ENCODE results near the gene KDM4B. TPM values are rescaled to one million over a fixed set of nuclear protein-coding genes. Genes with fewer than 3 reads are reported as not detected.

The KDM4B gene
- total and polyA plus RNA-seq, 2 of the 8 experiments (the other 6 are each of a cell fraction or from before 2014, with no cell fraction given), result 12.0 to 31.9 TPM

GRCh38 chr19:5086725-5087439, 118.0 kb downstream of the KDM4B start:
- no peak overlapping the region for H2BK120ac ChIP-seq (replicated peaks; ENCODE audit: low read depth, low read length)
- H3K23me2 ChIP-seq (ENCODE audit: low read depth, low read length), result no peaks in the 10 kb centered on the region
- peaks cover 0 to 6% (median 4%) of the 10 kb centered on the region in 4 experiments; a peak in 4 of 7 replicates for H3K4me1 ChIP-seq (replicated peaks in 1 of 4; ENCODE audit: control insufficient read depth in 3 of 4, insufficient read depth in 4 of 4, low read length in 3 of 4)
- no peaks in the 10 kb centered on the region for H3K27me3 ChIP-seq (replicated peaks in 1 of 4; ENCODE audit: control insufficient read depth in 3 of 4, extremely low read depth in 1 of 4, insufficient read depth in 3 of 4, low read length in 3 of 4)
- POLR2A ChIA-PET (ENCODE audit: partially characterized antibody), result interaction anchor here (0.8 to 0.9 kb wide), 2 partner anchors 9 to 10 kb away, joined by 3 to 4 read pairs; no protein-coding TSS in a partner anchor
- H3K14ac ChIP-seq (ENCODE audit: insufficient read length), result no peak overlapping the region
- no peak overlapping the region for H3K4me2 ChIP-seq (ENCODE audit: insufficient read depth in 1 of 2, low read depth in 2 of 2, low read length in 2 of 2)
- H3K4me3 ChIP-seq (ENCODE audit: extremely low read depth in 1 of 4, insufficient read depth in 2 of 4, low read depth in 3 of 4, low read length in 4 of 4), result no peak overlapping the region
- H2BK5ac ChIP-seq (ENCODE audit: low read depth, low read length), result no peak overlapping the region
- H2BK20ac ChIP-seq (ENCODE audit: low read length), result no peak overlapping the region
- H3K56ac ChIP-seq (replicated peaks; ENCODE audit: insufficient read length, low read depth, low read length), result no peak overlapping the region
- FAIRE-seq (no peak), DNase-seq (ENCODE audit: low read depth in 1 of 2, low spot score in 2 of 2) (peak; percentile 76 to 79)
- H2BK15ac ChIP-seq (ENCODE audit: low read length), result no peak overlapping the region
- H2BK12ac ChIP-seq (ENCODE audit: low read depth, low read length), result no peak overlapping the region
- H4K8ac ChIP-seq (ENCODE audit: extremely low read depth, insufficient read depth, low read length), result no peak overlapping the region
- H3K9me3 ChIP-seq (ENCODE audit: insufficient read depth in 2 of 2, low read depth in 1 of 2, low read length in 1 of 2), result no peaks in the 10 kb centered on the region
- no peak overlapping the region for H2AK5ac ChIP-seq (ENCODE audit: low read depth, low read length)
- WGBS, 2 experiments (ENCODE audit: extremely low coverage in 1 of 2, insufficient coverage in 1 of 2, insufficient read length in 1 of 2, insufficient replicate concordance in 2 of 2, low coverage in 1 of 2, low lambda C conversion rate in 2 of 2, missing lambda C conversion rate in 1 of 2), result 66% methylated on average over 17 of the region's 20 CpGs; no CpG with 5 or more reads in 1 of the 2 experiments
- H4K91ac ChIP-seq (replicated peaks; ENCODE audit: insufficient read length, low read length), result peak overlapping the region; percentile 66
- no peak overlapping the region for H3K23ac ChIP-seq (ENCODE audit: insufficient read length)
- H3K4ac ChIP-seq (replicated peaks; ENCODE audit: insufficient read length, low read depth, low read length), result no peak overlapping the region
- H3K9ac ChIP-seq (replicated peaks in 1 of 4; ENCODE audit: extremely low read depth in 1 of 4, low read depth in 3 of 4, low read length in 3 of 4), result no peak overlapping the region
- H4K20me1 ChIP-seq (replicated peaks in 1 of 2; ENCODE audit: control insufficient read depth in 1 of 2, insufficient read depth in 2 of 2, low read length in 2 of 2), result peaks cover 3 to 5% of the 10 kb centered on the region in 2 experiments
- H3K27ac ChIP-seq (ENCODE audit: low read depth, low read length), result no peak overlapping the region
- CTCF ChIA-PET (ENCODE audit: partially characterized antibody), result interaction anchor here (0.6 to 7.9 kb wide), 34 partner anchors 9 to 455 kb away, joined by 3 to 62 read pairs (median 5); no protein-coding TSS in a partner anchor
- no peak overlapping the region for H4K5ac ChIP-seq (ENCODE audit: insufficient read length, low read depth, low read length)
- no peaks in the 10 kb centered on the region; the same call in 1 of the 2 replicates for H3K79me1 ChIP-seq (ENCODE audit: low read depth, low read length)
- H3K79me2 ChIP-seq (ENCODE audit: control insufficient read depth in 1 of 2, insufficient read depth in 2 of 2, low read length in 2 of 2), result no peaks in the 10 kb centered on the region
- H2AFZ ChIP-seq (ENCODE audit: low read length), result no peak overlapping the region
- H3K36me3 ChIP-seq (ENCODE audit: control insufficient read depth in 2 of 4, insufficient read depth in 4 of 4, low read length in 3 of 4), result peaks cover 0 to 3% (median 1%) of the 10 kb centered on the region in 4 experiments; a peak in 3 of 8 replicates
- H3K18ac ChIP-seq (ENCODE audit: extremely low read depth, low read length), result no peak overlapping the region
- TF ChIP-seq SIX5 (IDR thresholded peaks at IDR 0.05; ENCODE audit: low read depth, low read length) (no peak), ATF3 (IDR thresholded peaks at IDR 0.05; ENCODE audit: insufficient read depth, low read depth, low read length) (no peak), HDAC2 (IDR thresholded peaks at IDR 0.05; ENCODE audit: borderline replicate concordance in 1 of 2, low read depth in 2 of 2, low read length in 2 of 2) (peak in 1 of 2 experiments; percentile 58; a peak in 1 of 4 replicates), KDM1A (IDR thresholded peaks at IDR 0.05; ENCODE audit: borderline replicate concordance, low read length) (no peak), RFX5 (IDR thresholded peaks at IDR 0.05; ENCODE audit: borderline replicate concordance, low read depth, low read length) (no peak), SAP30 (IDR thresholded peaks at IDR 0.05; ENCODE audit: insufficient read depth, insufficient replicate concordance, low read length) (no peak), CREB1 (IDR thresholded peaks at IDR 0.05) (peak; percentile 30; the same call in 1 of the 2 replicates), RBBP5 (IDR thresholded peaks at IDR 0.05; ENCODE audit: borderline replicate concordance, low read depth, low read length) (no peak), SRF (IDR thresholded peaks at IDR 0.05; ENCODE audit: low read depth, low read length) (peak; percentile 24; the same call in 1 of the 2 replicates)
